Endothelial cell of umbilical vein (primary cell): ENCODE measurements around the gene PDE1C. TPM values are rescaled to one million over a fixed set of nuclear protein-coding genes. Genes with fewer than 3 reads are reported as not detected.

Experiments used
- BruUV-seq: library from RNA; stranded (reverse); fragments of 400-500 nt; replicated peaks from 2 replicates; lab custom pipeline; 2021; lab: Mats Ljungman, UMichigan
- CTCF ChIA-PET: fragments of 300-600, 350-600 bp; sonication (Branson Sonifier 250); formaldehyde crosslinking; loops from one replicate; lab custom pipeline; 2021; ENCODE audit warnings: antibody characterized with exemption, inconsistent platforms; lab: Charles Lee
- POLR2A ChIA-PET: fragments of 300-600, 350-600 bp; sonication (Branson Sonifier 250); formaldehyde crosslinking; loops from one replicate; lab custom pipeline; 2021; ENCODE audit warnings: antibody characterized with exemption, inconsistent platforms; lab: Charles Lee
- DNase-seq: peaks from one replicate; pipeline ENCODE4 v3.0.0-alpha.2; 2011; ENCODE audit warnings: low read depth, low spot score
- FAIRE-seq: peaks from 2 replicates; lab custom pipeline; 2011; peaks lifted over from hg19 to GRCh38; lab: Jason Lieb, UNC
- H2AFZ ChIP-seq: 2 replicates; pipeline ENCODE4 v1.6.0; 2012; ENCODE audit warnings: low read depth, low read length, control low read depth, inconsistent platforms
- H3K27ac ChIP-seq: 2 replicates; pipeline ENCODE4 v1.5.1; 2011; ENCODE audit warnings: low read depth, mild to moderate bottlenecking, control low read depth, low read length, moderate library complexity; ENCODE audit not compliant: insufficient read depth
- H3K27me3 ChIP-seq, 2 experiments: 2 replicates each; pipeline versions ENCODE4 v1.6.0 to v1.6.1; 2011; ENCODE audit warnings: low read length in 2 of 2, mixed read lengths in 1 of 2; ENCODE audit not compliant: control insufficient read depth in 2 of 2, insufficient read depth in 2 of 2
- H3K36me3 ChIP-seq, 2 experiments: 2 replicates in 1 of 2; 3 replicates in 1 of 2; pipeline ENCODE4 v1.5.1; 2011; ENCODE audit warnings: low read length in 2 of 2, mild to moderate bottlenecking in 1 of 2, moderate library complexity in 1 of 2; ENCODE audit not compliant: control insufficient read depth in 2 of 2, insufficient read depth in 2 of 2; ENCODE audit errors: extremely low read depth in 1 of 2
- H3K4me1 ChIP-seq: 3 replicates; pipeline ENCODE4 v1.5.1; 2011; ENCODE audit warnings: mild to moderate bottlenecking, low read length; ENCODE audit not compliant: control insufficient read depth, insufficient read depth; ENCODE audit errors: extremely low read depth
- H3K4me2 ChIP-seq: 2 replicates; pipeline ENCODE4 v1.6.1; 2011; ENCODE audit warnings: low read length, control low read depth, mixed read lengths; ENCODE audit not compliant: insufficient read depth
- H3K4me3 ChIP-seq, 3 experiments: fragments of 200-600 bp in 1 of 3; sonication (generic), shearing (Covaris generic) in 1 of 3; replicated peaks in 1 of 3; 2 replicates each; pipeline ENCODE4 v1.5.1; 2011 to 2016; ENCODE audit warnings: control low read depth in 3 of 3, low read length in 3 of 3, mild to moderate bottlenecking in 2 of 3, inconsistent platforms in 1 of 3, low read depth in 1 of 3, moderate library complexity in 1 of 3; ENCODE audit not compliant: insufficient read depth in 1 of 3
- H3K79me2 ChIP-seq: 2 replicates; pipeline ENCODE4 v1.6.0; 2012; ENCODE audit warnings: low read length, inconsistent platforms; ENCODE audit not compliant: control insufficient read depth, insufficient read depth
- H3K9ac ChIP-seq: replicated peaks from 2 replicates; pipeline ENCODE3; 2011; ENCODE audit warnings: low read length, control low read depth; ENCODE audit not compliant: insufficient read depth; ENCODE audit errors: extremely low read depth
- H3K9me1 ChIP-seq: replicated peaks from 3 replicates; pipeline ENCODE4 v1.6.0; 2011; ENCODE audit warnings: mild to moderate bottlenecking, low read length; ENCODE audit not compliant: control insufficient read depth, insufficient read depth; ENCODE audit errors: extremely low read depth
- H3K9me3 ChIP-seq: replicated peaks from 2 replicates; pipeline ENCODE4 v1.5.1; 2012; ENCODE audit warnings: low read length, inconsistent platforms; ENCODE audit not compliant: control insufficient read depth, insufficient read depth
- H4K20me1 ChIP-seq: replicated peaks from 2 replicates; pipeline ENCODE3; 2011; ENCODE audit warnings: mild to moderate bottlenecking, low read length; ENCODE audit not compliant: control insufficient read depth, insufficient read depth; ENCODE audit errors: extremely low read depth
- EZH2 ChIP-seq: IDR thresholded peaks from 2 replicates; pipeline ENCODE4 v1.6.1; 2012; ENCODE audit warnings: borderline replicate concordance, low read depth, mild to moderate bottlenecking, moderate library complexity, low read length, inconsistent platforms; ENCODE audit not compliant: severe bottlenecking
- FOS ChIP-seq: IDR thresholded peaks from 2 replicates; pipeline ENCODE4 v1.6.1; 2011; ENCODE audit warnings: mild to moderate bottlenecking, low read length, moderate library complexity, borderline replicate concordance; ENCODE audit not compliant: insufficient read depth
- GATA2 ChIP-seq: IDR thresholded peaks from 2 replicates; pipeline ENCODE4 v1.7.0; 2011; ENCODE audit warnings: low read depth, mild to moderate bottlenecking, moderate library complexity, mixed read lengths, low read length; ENCODE audit not compliant: insufficient read length, insufficient read depth
- JUN ChIP-seq: IDR thresholded peaks from 2 replicates; pipeline ENCODE4 v1.6.1; 2011; ENCODE audit warnings: borderline replicate concordance, low read depth; ENCODE audit not compliant: insufficient read length, insufficient read depth
- MYC ChIP-seq: IDR thresholded peaks from one replicate; pipeline ENCODE4 v1.6.1; 2011; ENCODE audit warnings: mild to moderate bottlenecking, low read depth, low read length
- POLR2A ChIP-seq: IDR thresholded peaks from 2 replicates; pipeline ENCODE4 v1.6.1; 2012; ENCODE audit warnings: low read depth, mild to moderate bottlenecking, control low read depth, low read length
- POLR2AphosphoS5 ChIP-seq: IDR thresholded peaks from 2 replicates; pipeline ENCODE4 v1.6.1; 2012; ENCODE audit warnings: low read depth, mild to moderate bottlenecking, control low read depth, low read length, moderate library complexity; ENCODE audit not compliant: insufficient read depth
- dilution Hi-C: fragments of 300-500 bp; cut with MboI; formaldehyde crosslinking; loops from one replicate; pipeline ENCODE4 v1.15.0; 2019; ENCODE audit warnings: low sequenced_read_pairs; ENCODE audit not compliant: extremely low pct_ligation_motif_present
- intact Hi-C: fragments of 100-400 bp; cut with micrococcal nuclease; formaldehyde crosslinking; loops from one replicate; pipeline ENCODE4 v1.10.0; 2022
- polyA plus RNA-seq, 4 experiments: library from polyadenylated mRNA; depleted of rRNA in 3 of 4; stranded (reverse) in 3 of 4; unstranded in 1 of 4; fragments of >200 nt; gene quantifications; 2 replicates each; pipeline versions ENCODE4 v1.2.1 to v1.2.3, GENCODE V29; 2011 to 2012; ENCODE audit warnings: missing spikeins in 1 of 4
- total RNA-seq: library from RNA; stranded (reverse); gene quantifications from 2 replicates; pipeline ENCODE4 v1.2.3, GENCODE V29; 2021
- TF ChIP-seq, protein P1 (sequence below), 2 donors: IDR thresholded peaks; 1 replicate in 1 of 2; 2 replicates in 1 of 2; pipeline ENCODE4 v1.5.1; 2011; ENCODE audit warnings: low read length in 2 of 2, mild to moderate bottlenecking in 2 of 2, moderate library complexity in 2 of 2, control low read depth in 1 of 2, inconsistent platforms in 1 of 2, low read depth in 1 of 2; ENCODE audit not compliant: insufficient read depth in 1 of 2; ENCODE audit errors: extremely low read depth in 1 of 2
- TF ChIP-seq, protein P2 (sequence below): IDR thresholded peaks from 2 replicates; pipeline ENCODE4 v1.6.1; 2011; ENCODE audit not compliant: insufficient read depth, insufficient read length

Gene PDE1C
- total and polyA plus RNA-seq, 2 donors (not counting 3 experiments of a cell fraction or from before 2014, with no cell fraction given): 0.90 to 3.1 TPM

DNA sequence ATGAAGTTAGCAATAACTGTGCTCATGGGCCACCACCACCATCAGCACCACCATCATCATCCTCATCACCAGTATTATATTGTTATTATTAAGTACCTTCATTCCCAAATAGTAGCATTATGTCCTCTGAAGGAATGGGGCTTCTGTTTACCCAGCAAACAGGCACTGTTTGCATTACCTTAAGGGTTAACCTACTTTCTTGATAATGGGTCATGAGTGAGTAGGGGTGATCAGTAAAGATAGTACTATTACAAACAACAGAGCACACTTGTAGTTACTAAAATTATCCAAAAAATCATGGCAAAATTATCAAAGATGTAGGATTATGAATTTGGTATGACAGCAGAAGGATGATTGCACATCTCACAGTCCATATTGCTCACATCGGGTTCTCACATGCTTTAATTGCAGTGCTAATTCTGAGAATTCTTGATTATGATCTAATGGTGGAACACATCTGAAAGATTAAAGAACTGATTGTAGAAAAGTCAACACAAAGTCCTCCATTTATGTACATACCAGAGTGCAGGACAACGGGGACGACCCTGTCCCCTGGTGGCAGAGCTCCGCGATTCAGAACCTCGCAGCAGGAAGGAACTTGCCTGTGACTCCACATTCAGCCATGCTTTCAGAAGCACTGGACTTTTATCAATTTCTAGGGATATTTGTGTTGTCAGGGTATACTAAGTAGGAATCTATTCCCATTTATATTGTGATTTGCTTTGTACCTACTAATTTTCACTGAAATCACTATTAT is 31.0 kb downstream of the PDE1C start:
- Histone ChIP-seq H3K9me3 (no peaks in the 10 kb centered on the region), H3K9me1 (no peaks in the 10 kb centered on the region), H4K20me1 (no peaks in the 10 kb centered on the region), H3K4me2 (no peak overlapping the region), H3K36me3 (no peaks in the 10 kb centered on the region), H3K4me3 (no peak overlapping the region), H2AFZ (no peak overlapping the region), H3K4me1 (no peaks in the 10 kb centered on the region), H3K27ac (no peak overlapping the region), H3K9ac (no peak overlapping the region), H3K27me3 (no peaks in the 10 kb centered on the region), H3K79me2 (no peaks in the 10 kb centered on the region)
- DNase-seq (no peak), FAIRE-seq (no peak)
- CTCF ChIA-PET: no interaction called here
- no peak for TF ChIP-seq EZH2
- TF ChIP-seq, protein P1, sequence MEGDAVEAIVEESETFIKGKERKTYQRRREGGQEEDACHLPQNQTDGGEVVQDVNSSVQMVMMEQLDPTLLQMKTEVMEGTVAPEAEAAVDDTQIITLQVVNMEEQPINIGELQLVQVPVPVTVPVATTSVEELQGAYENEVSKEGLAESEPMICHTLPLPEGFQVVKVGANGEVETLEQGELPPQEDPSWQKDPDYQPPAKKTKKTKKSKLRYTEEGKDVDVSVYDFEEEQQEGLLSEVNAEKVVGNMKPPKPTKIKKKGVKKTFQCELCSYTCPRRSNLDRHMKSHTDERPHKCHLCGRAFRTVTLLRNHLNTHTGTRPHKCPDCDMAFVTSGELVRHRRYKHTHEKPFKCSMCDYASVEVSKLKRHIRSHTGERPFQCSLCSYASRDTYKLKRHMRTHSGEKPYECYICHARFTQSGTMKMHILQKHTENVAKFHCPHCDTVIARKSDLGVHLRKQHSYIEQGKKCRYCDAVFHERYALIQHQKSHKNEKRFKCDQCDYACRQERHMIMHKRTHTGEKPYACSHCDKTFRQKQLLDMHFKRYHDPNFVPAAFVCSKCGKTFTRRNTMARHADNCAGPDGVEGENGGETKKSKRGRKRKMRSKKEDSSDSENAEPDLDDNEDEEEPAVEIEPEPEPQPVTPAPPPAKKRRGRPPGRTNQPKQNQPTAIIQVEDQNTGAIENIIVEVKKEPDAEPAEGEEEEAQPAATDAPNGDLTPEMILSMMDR (IDR thresholded peaks at IDR 0.05; ENCODE audit: extremely low read depth in 1 of 2, insufficient read depth in 1 of 2, low read depth in 1 of 2, low read length in 2 of 2): peak in 1 of 2 donors; percentile 17
- intact Hi-C loops (loop anchor here (2.0 kb wide), 1 partner anchor 224 kb away; no protein-coding TSS in a partner anchor), dilution Hi-C loops (no loop called here)
- no TSS peak for BruUV-seq
- POLR2A ChIA-PET: no interaction called here

- H3K36me3 ChIP-seq: no peaks in the 10 kb centered on the region
- dilution Hi-C loops: no loop called here
- H3K79me2 ChIP-seq: no peaks in the 10 kb centered on the region
These were observed 32.5 kb downstream of the PDE1C start for GRCh38 chr7:32037650-32038198.

More at GRCh38 chr7:32037650-32038198, 32.5 kb downstream of the PDE1C start:
- BruUV-seq: no TSS peak
- Histone ChIP-seq H3K4me3 (no peak overlapping the region), H4K20me1 (no peaks in the 10 kb centered on the region), H3K9ac (no peak overlapping the region), H3K27ac (no peak overlapping the region), H3K4me1 (no peaks in the 10 kb centered on the region), H3K9me3 (no peaks in the 10 kb centered on the region), H3K27me3 (no peaks in the 10 kb centered on the region), H3K9me1 (no peaks in the 10 kb centered on the region), H2AFZ (no peak overlapping the region), H3K4me2 (no peak overlapping the region)
- ChIA-PET POLR2A (no interaction called here), CTCF (no interaction called here)
- intact Hi-C loops: loop anchor here (2.0 kb wide), 1 partner anchor 223 kb away; no protein-coding TSS in a partner anchor
- FAIRE-seq (no peak), DNase-seq (no peak)
- TF ChIP-seq JUN: no peak
- TF ChIP-seq POLR2A: no peak
- no peak for TF ChIP-seq FOS
- TF ChIP-seq MYC: no peak
- no peak for TF ChIP-seq POLR2AphosphoS5
- TF ChIP-seq, protein P2, sequence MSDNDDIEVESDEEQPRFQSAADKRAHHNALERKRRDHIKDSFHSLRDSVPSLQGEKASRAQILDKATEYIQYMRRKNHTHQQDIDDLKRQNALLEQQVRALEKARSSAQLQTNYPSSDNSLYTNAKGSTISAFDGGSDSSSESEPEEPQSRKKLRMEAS: no peak
- no peak for TF ChIP-seq EZH2
- TF ChIP-seq, protein P1 (IDR thresholded peaks at IDR 0.05; ENCODE audit: extremely low read depth in 1 of 2, insufficient read depth in 1 of 2, low read depth in 1 of 2, low read length in 2 of 2): no peak
- TF ChIP-seq GATA2: no peak
